Endodermal cell (in vitro differentiated cells): ENCODE measurements around the gene COL5A1. TPM values are rescaled to one million over a fixed set of nuclear protein-coding genes. Genes with fewer than 3 reads are reported as not detected.

ENCODE experiments used
- DNase-seq: peaks from one replicate; pipeline ENCODE4 v3.0.0-alpha.2; 2017
- H3K27ac ChIP-seq: 2 replicates; pipeline ENCODE4 v1.5.1; 2013; ENCODE audit warnings: mild to moderate bottlenecking, low read depth, low read length, moderate library complexity
- H3K27me3 ChIP-seq: 2 replicates; pipeline ENCODE4 v1.6.1; 2013; ENCODE audit warnings: mild to moderate bottlenecking, low read length, moderate library complexity; ENCODE audit not compliant: insufficient read depth, control insufficient read depth, poor library complexity, severe bottlenecking
- H3K36me3 ChIP-seq: 2 replicates; pipeline ENCODE4 v1.7.0; 2013; ENCODE audit warnings: mild to moderate bottlenecking, low read length, moderate library complexity; ENCODE audit not compliant: control insufficient read depth, insufficient read depth
- H3K4me1 ChIP-seq: one replicate; pipeline ENCODE4 v1.7.0; 2013; ENCODE audit warnings: low read length; ENCODE audit not compliant: control insufficient read depth, insufficient read depth
- H3K4me3 ChIP-seq: 2 replicates; pipeline ENCODE4 v1.5.1; 2013; ENCODE audit warnings: mild to moderate bottlenecking, low read length, moderate library complexity
- H3K9ac ChIP-seq: 2 replicates; pipeline ENCODE4 v1.6.1; 2013; ENCODE audit warnings: mild to moderate bottlenecking, low read length, moderate library complexity; ENCODE audit not compliant: poor library complexity, severe bottlenecking; ENCODE audit errors: extremely low read depth
- H3K9me3 ChIP-seq: 2 replicates; pipeline ENCODE4 v1.6.1; 2013; ENCODE audit warnings: mild to moderate bottlenecking, low read length, moderate library complexity; ENCODE audit not compliant: control insufficient read depth
- H3K27ac Mint-ChIP-seq: 2 replicates; pipeline ENCODE4 v1.8.0; 2020; ENCODE audit warnings: mixed read lengths
- H3K27me3 Mint-ChIP-seq: 2 replicates; pipeline ENCODE4 v1.8.0; 2021; ENCODE audit warnings: mild to moderate bottlenecking, mixed read lengths; ENCODE audit not compliant: insufficient read depth
- H3K36me3 Mint-ChIP-seq: 2 replicates; pipeline ENCODE4 v1.8.0; 2020; ENCODE audit warnings: low read depth, mixed read lengths
- H3K4me1 Mint-ChIP-seq: 2 replicates; pipeline ENCODE4 v1.8.0; 2020; ENCODE audit warnings: mixed read lengths
- H3K4me3 Mint-ChIP-seq: 2 replicates; pipeline ENCODE4 v1.8.0; 2020; ENCODE audit warnings: mild to moderate bottlenecking, moderate library complexity, mixed read lengths
- H3K9me3 Mint-ChIP-seq: 2 replicates; pipeline ENCODE4 v1.8.0; 2020; ENCODE audit warnings: mild to moderate bottlenecking, mixed read lengths
- WGBS, 2 experiments: methylation state at CpG; one replicate each; pipeline versions ENCODE4 v1.1.5 to v1.1.7; 2013; ENCODE audit warnings: missing lambda C conversion rate in 2 of 2, mixed read lengths in 1 of 2; ENCODE audit not compliant: insufficient coverage in 1 of 2, insufficient read length in 1 of 2; 5-methylcytosine and 5-hydroxymethylcytosine counted together
- total RNA-seq, 2 donors: library from RNA; stranded (reverse); fragmentation: NEBNext Ultra II Directional in 1 of 2; extraction: Animal tissue kit (Norgen Biotek cat#: 25700) in 1 of 2; gene quantifications; 2 replicates in 1 of 2; 3 replicates in 1 of 2; pipeline ENCODE4 v1.2.1, GENCODE V29; 2021
- TF ChIP-seq, protein P1 (sequence below): fragments of 200-600 bp; sonication (generic); conservative IDR thresholded peaks from 2 replicates; pipeline ENCODE4 v1.5.0; 2021; ENCODE audit warnings: antibody characterized with exemption, mild to moderate bottlenecking

Gene COL5A1
- total RNA-seq, 2 donors from 2014 or later, result 65.3 to 76.6 TPM

DNA sequence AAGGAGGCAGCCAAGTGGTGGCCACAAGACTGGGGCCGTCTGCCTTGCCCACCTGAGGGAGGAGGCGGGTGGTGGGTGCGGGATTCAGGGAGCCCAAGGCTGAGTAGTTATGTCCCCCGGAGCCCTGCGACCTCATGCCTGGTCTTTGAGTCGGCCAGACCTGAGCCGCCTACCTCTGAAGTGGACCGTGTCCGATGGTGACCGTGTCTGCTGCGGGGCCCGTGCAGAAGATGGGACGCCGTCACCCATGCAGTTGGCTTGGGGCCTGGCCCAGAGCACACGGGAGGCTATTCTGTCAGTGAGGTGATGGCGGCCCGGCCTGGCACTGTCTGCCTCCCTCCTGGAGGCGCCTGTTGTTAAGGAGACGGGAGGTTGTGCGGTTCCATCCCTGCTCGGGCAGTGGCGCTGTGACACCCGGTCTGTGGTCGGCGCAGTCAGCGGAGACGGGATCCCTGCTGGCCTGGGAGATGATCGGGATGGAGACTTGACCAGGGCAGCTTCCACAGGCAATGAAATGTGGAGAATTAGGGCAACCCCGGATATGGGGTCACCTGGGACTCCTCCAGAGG, 176.5 kb downstream of the COL5A1 start:
- Mint-ChIP-seq H3K27me3 (no peaks in the 10 kb centered on the region), H3K9me3 (no peaks in the 10 kb centered on the region), H3K36me3 (peaks cover 28% of the 10 kb centered on the region), H3K4me1 (no peaks in the 10 kb centered on the region), H3K27ac (no peak overlapping the region), H3K4me3 (no peak overlapping the region)
- H3K36me3 ChIP-seq, result peaks cover 9% of the 10 kb centered on the region
- no peak overlapping the region for H3K27ac ChIP-seq
- no peaks in the 10 kb centered on the region for H3K9me3 ChIP-seq
- no peaks in the 10 kb centered on the region for H3K4me1 ChIP-seq
- H3K9ac ChIP-seq, result no peak overlapping the region
- no peaks in the 10 kb centered on the region for H3K27me3 ChIP-seq
- no peak for DNase-seq
- TF ChIP-seq, protein P1, sequence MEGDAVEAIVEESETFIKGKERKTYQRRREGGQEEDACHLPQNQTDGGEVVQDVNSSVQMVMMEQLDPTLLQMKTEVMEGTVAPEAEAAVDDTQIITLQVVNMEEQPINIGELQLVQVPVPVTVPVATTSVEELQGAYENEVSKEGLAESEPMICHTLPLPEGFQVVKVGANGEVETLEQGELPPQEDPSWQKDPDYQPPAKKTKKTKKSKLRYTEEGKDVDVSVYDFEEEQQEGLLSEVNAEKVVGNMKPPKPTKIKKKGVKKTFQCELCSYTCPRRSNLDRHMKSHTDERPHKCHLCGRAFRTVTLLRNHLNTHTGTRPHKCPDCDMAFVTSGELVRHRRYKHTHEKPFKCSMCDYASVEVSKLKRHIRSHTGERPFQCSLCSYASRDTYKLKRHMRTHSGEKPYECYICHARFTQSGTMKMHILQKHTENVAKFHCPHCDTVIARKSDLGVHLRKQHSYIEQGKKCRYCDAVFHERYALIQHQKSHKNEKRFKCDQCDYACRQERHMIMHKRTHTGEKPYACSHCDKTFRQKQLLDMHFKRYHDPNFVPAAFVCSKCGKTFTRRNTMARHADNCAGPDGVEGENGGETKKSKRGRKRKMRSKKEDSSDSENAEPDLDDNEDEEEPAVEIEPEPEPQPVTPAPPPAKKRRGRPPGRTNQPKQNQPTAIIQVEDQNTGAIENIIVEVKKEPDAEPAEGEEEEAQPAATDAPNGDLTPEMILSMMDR, result no peak
- H3K4me3 ChIP-seq, result no peak overlapping the region
- WGBS, 2 experiments, result 94 to 98% methylated on average over 19 to 29 of the region's 29 CpGs

DNA sequence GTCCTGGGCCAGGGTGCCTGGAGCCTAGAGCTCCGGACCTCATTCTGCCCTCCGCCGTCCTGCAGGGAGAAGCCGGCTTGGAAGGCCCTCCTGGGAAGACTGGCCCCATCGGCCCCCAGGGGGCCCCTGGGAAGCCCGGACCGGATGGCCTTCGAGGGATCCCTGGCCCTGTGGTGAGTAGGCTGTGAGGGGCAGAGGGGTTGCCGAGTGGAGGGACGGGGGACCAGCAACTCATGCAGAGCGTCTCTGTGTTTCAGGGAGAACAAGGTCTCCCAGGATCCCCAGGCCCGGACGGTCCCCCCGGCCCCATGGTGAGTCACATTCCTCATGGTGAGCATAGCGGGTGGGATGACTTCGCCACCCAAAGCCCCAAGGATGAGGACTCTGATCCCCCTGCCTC, 177.0 kb downstream of the COL5A1 start:
- Mint-ChIP-seq H3K4me3 (no peak overlapping the region), H3K4me1 (no peaks in the 10 kb centered on the region), H3K9me3 (no peaks in the 10 kb centered on the region), H3K27me3 (no peaks in the 10 kb centered on the region), H3K36me3 (peaks cover 30% of the 10 kb centered on the region), H3K27ac (no peak overlapping the region)
- no peak for DNase-seq
- no peak overlapping the region for H3K4me3 ChIP-seq
- no peak overlapping the region for H3K9ac ChIP-seq
- H3K4me1 ChIP-seq, result no peaks in the 10 kb centered on the region
- H3K36me3 ChIP-seq, result peaks cover 11% of the 10 kb centered on the region
- no peak overlapping the region for H3K27ac ChIP-seq
- no peaks in the 10 kb centered on the region for H3K27me3 ChIP-seq
- TF ChIP-seq, protein P1, result no peak
- no peaks in the 10 kb centered on the region for H3K9me3 ChIP-seq
- WGBS, 2 experiments, result 95 to 100% methylated on average over 3 to 16 of the region's 16 CpGs

DNA sequence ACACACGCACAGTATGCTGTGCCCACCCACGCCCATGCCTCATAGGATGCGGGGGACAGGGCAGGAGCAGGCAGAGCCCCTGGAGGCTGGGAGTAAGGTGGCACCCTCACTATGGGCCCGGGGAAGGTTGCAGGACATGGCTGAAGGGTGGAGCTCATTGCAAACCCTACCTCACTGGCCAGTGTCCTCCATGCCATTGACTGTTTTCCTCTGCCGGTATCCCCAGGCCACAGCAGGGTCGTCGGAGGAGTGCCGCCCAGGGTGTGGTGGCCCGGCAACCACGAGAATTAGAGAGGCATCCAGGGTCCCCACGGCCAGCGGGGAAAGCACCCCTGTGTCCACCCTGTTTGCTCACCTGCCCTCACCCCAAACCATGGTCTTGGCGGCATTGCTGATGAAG, 179.3 kb downstream of the COL5A1 start:
- Histone ChIP-seq H3K27me3 (no peaks in the 10 kb centered on the region), H3K4me3 (no peak overlapping the region), H3K4me1 (no peaks in the 10 kb centered on the region), H3K9me3 (no peaks in the 10 kb centered on the region), H3K9ac (no peak overlapping the region), H3K27ac (no peak overlapping the region), H3K36me3 (peaks cover 6% of the 10 kb centered on the region)
- TF ChIP-seq, protein P1, result no peak
- Mint-ChIP-seq H3K27ac (no peak overlapping the region), H3K4me3 (no peak overlapping the region), H3K4me1 (no peaks in the 10 kb centered on the region), H3K27me3 (no peaks in the 10 kb centered on the region), H3K36me3 (peaks cover 34% of the 10 kb centered on the region), H3K9me3 (no peaks in the 10 kb centered on the region)
- WGBS, 2 experiments, result 91 to 97% methylated on average over 7 to 13 of the region's 13 CpGs
- no peak for DNase-seq
